PC-9 (cell line): Measurements from ENCODE around the gene DECR2.

ENCODE experiments used
- CTCF ChIP-seq: fragments of 200-600 bp; sonication (generic); conservative IDR thresholded peaks from 2 replicates; pipeline ENCODE4 v1.6.1; 2017; ENCODE audit warnings: mixed run types, antibody characterized with exemption, mild to moderate bottlenecking, moderate library complexity
- EZH2 ChIP-seq: fragments of 200-600 bp; sonication (generic); IDR thresholded peaks from 2 replicates; pipeline ENCODE4 v1.8.0; 2017; ENCODE audit warnings: antibody characterized with exemption, low read depth

GRCh38 chr16:371515-372301, 30.0 kb upstream of the DECR2 start:
- TF ChIP-seq EZH2 (no peak), CTCF (no peak)
